NCI-H1436 treated with DMSO at 0.1 percent for 48 hours (cell line): ENCODE measurements around the gene RAP1GAP.

Experiments
- DNase-seq: peaks from one replicate; lab custom pipeline; 2025; lab: John Stamatoyannopoulos, UW

RAP1GAP gene

DNA sequence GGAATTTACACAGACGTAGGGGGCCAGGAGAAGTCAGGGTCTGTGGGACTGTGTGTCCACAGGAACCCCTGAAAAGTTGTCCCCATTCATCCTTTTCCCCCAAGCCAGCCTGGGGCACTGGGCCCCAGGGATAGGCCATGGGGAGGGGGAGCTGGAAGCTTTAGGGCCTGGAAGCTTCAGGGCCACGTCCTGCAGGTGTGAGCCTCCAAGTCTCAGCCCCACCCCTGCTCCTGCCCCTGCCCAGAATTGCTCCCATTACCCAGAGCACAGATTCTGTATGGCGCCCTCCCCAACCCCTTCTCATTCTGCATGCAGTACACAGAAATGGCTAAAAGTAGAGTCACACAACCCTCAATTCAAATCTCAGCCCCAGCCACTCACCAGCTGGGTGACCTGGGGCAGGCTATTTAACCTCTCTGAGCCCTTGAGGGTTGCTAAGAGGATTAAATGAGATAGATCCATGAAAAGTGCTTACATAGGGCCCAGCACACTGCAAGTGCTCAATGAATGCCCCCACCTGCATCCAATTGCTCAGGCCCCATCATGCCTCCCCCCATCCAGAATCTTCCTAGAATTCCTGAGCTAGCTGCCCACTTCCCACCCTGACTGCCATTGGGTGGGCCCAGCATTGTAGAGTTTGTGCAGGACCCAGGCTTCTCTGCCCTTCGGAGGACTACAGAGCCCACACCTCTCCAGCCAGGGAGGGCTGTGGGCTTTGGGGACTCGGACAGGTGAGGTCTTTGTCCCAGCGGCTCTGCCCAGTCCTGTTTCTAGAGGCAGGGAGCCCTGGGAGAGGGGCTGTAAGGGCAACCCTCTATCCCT is 6.5 kb downstream of the RAP1GAP start:
- no peak for DNase-seq

DNA sequence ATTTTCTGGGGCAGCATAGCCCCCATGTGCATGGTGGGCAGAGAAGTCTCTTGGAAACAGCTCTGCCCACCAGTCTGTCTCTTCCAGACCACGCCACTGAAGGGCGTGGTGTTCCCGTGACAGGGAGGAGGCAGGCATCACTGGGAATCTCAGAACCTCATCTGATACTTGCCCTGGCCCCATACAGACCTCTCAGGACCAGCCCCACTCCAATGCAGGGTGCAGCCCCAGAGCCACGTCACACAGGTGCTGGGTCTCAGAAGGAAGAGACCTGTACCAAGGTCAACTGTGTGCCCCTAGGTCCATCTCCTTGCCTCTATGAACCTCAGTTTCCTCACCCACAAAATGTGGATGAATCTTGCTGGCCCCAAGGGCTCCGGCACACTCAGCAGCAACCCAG is 7.3 kb downstream of the RAP1GAP start:
- no peak for DNase-seq

DNA sequence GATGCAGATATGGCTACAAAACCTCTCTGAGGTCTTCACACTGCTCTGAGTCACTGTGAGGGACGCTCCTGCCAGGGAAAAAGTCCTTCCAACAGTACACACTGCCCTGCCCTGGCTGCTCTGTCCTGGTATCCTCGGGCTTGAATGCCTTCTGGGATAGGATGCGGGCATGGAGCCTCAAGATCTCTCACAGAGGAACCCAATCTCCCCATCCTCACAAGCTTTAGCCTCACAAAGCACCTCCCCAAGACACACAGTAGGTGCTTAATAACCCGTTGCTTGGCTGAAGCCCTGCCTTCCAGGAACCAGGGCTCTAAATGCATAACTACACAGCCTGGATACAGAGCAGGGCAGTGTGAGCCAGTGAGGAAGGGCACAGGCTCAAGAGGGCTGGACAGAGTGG is 9.2 kb downstream of the RAP1GAP start:
- DNase-seq = no peak

DNA sequence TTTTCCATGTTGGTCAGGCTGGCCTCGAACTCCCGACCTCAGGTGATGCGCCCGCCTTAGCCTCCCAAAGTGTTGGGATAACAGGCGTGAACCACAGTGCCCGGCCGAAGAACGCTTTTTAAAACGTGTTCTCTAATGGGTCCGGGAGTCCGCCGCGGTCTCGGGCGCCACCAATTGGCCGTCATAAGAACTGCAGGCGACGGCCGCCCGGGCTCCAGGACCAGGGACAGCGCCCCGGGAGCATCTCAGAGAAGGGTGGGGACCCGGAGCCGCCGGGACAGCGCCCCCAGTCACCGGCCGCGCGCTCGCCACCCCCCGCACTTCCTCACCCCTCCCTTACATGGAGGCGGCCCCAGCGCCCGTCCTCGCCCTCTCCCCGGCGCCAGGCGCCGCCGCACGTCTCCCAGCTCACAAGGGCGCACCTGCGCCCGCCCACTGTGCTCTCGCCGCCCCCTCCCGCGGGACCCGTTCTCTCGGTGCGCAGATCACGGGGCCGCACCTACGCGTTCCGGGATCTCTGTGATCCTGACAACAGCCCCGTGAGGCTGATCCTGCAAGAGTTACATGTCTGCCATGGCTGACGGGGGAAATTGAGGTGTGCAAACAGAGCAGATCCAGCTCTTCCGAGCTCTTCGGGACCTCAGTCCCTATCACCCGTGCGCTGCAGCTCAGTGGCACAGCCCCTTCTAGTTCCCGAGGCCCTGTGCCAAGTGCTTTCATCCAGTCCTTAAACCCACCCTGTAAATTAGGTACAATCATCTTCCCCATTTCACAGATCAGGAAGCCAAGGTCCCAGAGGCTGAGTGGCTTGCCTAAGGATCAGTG is 9.8 kb downstream of the RAP1GAP start:
- peak; percentile 29 for DNase-seq

DNA sequence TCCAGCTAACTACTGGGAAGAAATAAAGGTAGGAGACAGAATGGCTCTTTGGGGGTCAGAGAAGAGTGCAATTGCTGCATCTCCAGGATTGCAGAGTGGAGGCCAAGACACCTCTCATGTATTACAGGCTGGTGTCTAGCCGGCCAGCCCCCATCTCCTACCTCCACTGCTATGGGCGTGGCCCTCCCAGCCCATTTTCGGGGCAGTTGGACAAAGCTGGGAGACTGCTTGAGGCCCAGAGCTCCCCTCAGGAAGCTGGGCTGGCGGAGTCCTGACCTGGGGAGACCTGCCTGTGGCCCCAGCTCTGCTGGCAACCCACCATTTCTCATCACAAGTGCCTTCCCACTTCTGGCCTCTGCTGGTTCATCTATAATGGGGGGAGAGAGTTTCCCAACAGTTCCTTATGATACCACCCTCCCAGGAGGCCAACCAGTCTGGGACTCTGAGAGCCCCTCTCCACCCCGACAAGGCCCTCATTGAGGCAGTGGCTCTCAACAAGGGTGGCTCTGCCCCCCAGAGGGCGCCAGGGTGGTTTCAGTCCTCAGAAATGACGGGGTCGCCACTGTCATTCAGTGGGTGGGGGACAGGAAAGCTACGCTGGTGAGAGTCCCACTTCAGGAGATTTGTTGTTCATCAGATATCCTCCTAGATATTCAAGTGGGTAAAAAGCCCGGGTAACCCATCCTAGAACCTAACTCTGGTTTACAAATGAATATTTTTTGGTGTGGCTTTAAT is 11.5 kb downstream of the RAP1GAP start:
- no peak for DNase-seq

DNA sequence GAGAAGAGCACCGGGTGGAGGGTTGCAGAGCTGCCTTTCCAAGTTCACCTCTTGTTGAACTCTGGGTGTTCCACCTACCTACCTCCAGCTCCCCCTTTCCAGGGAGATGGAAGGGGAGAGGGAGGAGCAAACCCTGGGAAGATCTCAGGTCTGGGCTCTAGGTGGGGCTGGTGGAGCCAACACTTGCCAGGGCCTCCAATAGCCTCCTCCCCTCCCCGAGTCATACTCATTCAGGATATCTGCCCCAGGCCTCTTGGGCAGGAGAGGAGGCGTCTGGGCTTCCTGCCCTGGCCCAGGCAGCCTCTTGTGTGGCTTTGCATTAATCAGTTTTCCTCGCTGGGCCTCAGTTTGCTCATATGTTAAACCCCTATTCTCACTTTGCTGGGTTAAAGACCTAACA is 13.4 kb downstream of the RAP1GAP start:
- no peak for DNase-seq

DNA sequence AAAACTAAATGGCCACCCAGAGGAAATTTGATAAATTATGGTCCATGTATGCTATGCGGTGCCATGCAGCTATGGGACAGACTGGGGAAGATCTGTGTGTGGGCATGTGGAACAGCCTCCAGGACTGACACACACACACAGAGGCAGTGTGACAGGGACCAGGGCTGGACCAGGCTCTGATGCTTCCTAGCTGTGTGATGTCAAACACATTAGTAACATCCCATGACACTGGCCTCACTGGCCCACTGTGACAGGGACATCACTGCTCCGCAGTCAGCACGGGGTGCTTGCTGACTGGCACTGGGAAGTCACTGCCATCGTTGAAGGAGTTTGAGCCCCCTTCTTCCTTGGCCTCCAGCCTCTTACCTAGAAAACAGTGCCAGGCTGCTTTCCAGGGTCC is 13.9 kb downstream of the RAP1GAP start:
- no peak for DNase-seq

DNA sequence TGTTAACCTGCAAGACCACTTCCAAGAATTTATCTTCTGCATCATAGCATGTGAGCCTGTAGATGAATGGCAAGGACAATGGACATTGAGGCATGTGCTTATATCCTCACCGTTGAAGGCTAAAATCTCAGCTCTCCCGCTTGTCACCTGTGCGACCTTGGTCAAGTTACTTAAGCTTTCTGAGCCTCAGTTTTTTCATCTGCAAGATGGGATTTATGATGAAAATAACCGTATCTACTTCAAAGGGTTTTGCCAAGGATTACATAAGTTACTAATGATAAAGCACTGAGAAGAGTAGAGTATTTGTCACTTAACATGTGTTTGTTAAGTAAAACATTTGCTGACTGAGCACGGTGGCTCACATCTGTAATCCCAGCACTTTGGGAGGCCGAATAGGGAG is 14.9 kb downstream of the RAP1GAP start:
- DNase-seq = no peak

DNA sequence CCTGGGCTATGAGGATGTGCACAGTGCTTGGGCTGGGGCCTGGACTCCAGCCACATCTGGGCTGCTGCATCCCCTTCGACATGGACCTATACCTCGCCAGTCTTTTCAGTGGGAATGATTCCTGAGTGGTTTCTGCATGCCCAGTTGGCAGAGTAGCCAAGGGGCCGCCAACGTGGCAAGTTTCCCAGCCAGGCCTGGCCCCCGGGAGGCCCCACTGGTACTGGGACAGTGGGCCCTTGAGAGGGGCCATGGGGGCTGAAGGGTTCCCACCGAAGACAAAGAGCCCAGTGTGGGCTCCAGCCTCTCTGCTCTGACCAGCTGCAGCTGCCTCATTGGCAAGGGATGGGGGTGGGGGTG is 15.4 kb downstream of the RAP1GAP start:
- no peak for DNase-seq

DNA sequence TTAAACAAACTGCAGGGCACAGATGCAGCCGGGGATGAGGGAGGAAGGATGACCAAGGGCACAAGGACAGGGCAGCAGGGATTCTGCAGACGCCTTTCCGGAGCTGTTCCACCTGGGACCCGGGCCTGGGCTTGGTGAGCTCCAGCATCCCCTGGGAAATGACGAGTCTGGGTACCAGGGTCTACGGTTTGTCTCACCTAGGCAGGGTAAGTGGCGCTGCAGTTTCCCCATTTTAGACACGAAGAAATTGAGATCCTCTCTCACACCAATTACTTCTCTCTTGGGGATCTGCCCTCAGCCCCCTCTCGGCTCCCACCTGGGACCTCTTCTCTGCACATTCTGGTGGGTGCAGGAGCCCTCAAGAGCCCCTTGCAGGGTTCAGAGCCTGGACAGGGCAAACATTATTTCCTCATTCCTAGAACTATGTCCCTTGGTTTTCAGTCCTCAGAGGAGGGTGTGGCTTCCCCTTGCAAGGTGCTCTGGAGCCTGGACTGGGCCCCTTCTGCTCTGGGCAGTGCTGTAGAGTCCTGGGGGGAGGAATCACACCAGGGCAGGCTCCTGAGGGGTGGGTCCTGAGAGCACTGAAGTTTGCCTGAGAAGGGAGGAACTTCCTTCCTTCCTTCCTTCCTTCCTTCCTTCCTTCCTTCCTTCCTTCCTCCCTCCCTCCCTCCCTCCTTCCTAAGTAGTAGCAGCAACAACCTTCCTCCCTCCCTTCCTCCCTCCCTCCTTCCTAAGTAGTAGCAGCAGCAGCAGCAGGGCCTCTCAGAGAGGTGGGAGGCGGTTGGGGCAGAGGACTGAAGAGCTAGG is 16.0 kb downstream of the RAP1GAP start:
- no peak for DNase-seq

DNA sequence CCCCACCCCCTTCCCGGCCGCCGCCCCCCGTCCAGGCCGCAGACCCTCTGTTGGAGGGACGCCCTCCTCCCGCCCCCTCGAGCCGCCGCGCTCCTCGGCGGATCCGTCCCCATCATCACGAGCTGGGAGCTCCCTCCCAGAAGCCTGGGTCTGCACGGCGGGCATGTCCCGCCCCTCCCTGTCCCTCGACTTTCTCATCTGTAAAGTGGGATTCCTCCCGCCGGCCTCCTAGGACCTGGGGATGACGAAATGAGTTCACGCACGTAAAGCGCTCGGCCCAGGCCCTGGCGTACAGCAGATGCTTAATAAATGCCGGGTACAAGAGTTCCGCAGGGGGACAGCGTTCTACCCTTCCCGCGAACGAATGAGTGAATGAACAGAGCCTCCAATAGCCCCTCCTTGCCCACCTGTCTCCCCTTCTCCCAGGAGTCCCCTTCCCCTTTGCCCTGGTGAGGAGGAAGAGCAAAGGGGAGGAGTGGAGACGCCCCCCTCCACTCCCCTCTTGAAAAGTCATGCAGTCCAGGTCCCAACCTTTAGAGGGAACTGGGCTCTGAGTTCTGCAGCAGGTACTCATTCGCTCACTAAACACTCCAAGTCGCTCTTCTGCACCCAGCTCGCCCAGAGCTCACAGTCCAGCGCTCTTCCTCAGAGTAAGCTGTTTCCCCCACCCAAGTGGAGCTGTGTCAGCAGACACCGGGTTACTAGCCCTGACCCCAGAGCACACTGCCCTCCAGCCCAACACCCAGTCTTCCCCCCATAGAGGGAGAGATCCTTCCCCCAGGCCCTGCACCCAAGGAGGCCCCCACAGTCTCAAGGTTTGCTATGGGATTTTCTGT is 16.8 kb downstream of the RAP1GAP start:
- no peak for DNase-seq

DNA sequence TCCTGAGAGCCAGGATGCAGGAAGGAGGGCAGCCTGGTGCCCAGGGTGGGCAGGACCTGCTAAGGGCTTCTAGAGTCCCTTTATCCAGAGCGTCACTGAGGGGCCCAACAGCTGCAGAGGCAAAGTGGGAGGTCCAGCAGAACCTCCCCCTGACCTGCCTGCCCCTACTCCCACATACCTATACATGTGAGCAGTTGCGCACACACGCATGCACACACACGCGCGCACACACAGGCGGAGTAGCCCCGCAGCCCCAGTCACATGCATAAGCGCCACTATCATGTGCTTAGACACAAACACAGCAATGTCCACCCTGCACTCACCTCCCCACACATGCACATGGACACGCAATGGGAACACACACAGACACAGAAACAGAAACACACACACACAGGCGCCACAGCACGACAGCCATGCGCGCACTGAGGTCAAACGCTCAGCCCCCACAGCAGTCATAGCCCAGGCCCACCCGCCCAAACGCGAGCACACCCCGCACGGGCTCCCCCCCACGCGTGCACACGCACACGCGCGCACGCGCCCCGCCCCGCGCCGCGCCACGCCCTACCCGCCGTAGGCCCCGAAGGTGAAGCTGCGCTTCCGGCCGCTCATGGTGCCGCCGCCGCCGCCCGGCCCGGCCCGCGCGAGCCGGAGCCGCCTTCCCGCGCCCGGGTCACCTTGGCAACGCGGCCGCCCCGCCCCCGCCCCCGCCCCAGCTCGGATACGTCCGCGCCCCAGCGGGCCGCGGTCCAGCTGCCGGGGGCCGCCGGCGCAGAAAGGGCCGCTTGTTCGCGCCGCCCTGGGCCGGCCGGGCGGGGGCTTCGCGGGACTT is 17.7 kb downstream of the RAP1GAP start:
- DNase-seq = no peak

DNA sequence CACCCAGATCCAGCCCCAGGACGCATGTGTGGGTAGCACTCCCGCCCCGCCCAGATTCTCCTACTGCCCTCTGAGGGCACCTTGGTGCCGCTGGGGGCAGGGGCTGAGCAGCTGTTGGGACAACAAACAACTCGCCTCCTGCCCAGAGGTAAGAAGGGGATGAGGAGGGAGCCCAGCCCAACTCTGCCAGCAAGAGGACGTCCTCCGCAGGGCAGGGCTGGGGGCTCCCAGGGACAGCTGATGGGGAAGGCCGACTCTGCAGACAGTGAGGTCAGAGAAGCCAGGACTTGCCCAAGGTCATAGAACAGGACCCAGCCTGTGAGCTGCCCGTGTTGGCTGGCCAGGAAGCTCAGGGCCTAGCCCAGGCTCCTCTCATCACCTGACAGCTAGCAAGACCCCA is 18.8 kb downstream of the RAP1GAP start:
- DNase-seq = no peak

DNA sequence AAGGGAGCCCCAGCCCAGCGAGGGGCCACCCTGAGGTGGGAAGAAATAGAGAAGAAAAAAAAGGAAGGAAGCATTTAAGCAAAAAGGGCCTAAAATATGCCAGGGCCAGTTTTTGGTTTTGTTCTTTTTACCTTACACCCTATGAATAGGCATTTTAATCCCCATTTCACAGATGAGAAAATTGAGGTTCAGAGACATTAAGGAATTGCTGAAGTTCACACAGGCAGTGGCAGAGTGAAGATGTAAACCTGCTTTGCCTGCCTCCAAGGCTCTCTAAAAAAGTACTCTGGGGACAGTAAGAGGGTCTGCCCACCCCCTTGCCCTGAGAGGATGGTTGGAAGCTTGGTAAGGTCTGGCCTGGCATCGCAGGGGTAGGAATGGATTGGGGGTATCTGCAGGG is 19.8 kb downstream of the RAP1GAP start:
- no peak for DNase-seq

DNA sequence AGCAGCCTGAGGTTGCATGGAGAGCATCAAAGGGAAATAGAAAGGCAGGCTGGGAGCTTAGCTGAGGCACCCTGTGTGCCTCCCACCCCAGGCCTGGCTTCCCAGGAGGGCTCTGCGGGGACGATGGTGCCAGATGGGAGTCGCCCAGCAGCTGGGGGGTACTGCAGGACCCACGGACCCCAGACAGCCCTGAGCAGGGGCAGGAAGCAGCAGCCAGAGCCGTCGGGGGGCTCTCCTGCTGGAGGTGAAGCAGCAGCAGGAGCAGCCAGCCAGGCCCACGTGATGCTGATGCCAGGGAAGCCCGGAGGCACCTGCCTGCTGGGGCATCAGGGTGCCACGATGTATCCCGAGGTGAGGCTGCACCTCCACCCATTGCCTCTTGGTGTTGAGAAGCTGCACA is 20.4 kb downstream of the RAP1GAP start:
- DNase-seq = no peak

DNA sequence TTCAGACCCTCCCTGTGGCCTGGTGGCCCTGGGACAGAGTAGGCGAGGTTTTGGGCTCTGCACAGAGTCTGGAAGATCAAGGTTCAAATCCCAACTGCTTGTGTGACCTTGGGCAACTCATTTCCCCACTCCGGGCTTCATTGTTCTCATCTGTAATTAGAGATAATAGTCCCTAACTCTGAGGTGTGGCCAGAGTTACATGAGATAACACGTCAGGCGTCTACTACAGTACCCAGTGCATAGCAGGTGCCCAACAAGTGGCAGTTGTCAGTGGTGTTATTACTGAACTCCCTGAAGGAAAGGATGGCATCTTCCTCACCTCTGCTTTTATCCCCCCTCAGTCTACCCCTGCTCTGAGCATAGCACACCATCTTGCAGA is 20.8 kb downstream of the RAP1GAP start:
- DNase-seq = no peak

DNA sequence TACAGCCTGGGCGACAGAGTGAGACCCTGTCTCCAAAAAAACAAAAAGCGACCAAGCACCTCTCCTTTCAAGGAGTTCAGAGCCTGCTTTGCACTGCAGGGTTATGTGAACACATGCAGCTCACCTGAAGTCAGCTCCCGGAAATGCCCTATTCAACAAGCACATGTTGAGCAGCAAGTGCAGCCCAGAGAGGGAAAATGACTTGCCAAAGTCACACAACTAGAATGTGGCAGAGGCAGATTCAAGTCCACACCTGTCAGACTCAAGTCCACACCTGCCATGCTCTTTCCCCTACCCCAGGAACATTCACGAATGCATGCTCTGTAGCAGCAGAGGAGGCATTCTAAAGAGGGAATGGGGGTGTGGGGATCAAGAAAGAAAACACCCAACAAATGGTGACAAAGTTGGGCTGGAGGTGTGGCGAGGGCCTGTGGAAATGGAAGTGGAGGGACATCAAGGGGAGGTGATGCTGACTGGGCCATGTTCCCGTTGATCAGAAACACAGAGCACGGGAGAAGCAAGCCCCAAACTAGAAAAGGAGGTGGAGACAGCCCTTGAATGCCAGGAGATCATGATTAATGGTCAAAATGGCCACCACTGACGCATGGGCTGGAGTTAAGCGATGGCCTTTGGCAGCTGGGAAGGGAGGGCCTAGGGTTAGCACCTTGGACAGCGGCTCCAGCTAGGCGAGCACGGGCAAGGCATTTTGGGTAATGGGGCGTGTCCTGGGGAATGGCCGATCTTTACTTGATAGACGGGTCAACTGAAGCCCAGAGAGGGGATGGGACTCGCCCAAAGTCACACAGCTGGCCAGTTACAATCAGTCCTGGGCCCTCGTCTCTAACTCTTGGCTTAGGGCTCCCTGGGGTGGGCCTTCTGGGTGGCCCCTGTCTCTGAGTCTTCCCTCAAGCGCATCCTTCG is 21.5 kb downstream of the RAP1GAP start:
- DNase-seq = no peak

DNA sequence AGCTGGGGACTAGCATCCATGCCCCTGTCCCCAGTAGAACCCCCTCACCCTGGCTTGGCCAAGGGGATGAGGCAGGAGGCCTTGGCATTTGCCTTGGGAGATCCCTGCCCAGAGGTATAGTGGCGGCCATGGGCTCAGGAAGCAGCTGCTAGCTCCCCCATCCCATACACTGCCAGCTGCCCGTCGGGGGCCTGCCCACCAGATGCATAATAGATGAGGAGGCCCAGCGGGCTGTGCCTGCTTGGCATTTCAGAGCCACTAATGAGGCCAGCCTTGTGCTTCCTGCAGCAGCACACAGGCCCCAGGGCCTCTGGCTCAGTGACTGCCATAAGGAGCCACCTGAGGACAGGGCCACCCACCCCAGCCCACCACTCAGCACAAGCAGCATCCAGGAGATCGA is 23.6 kb downstream of the RAP1GAP start:
- DNase-seq = no peak

DNA sequence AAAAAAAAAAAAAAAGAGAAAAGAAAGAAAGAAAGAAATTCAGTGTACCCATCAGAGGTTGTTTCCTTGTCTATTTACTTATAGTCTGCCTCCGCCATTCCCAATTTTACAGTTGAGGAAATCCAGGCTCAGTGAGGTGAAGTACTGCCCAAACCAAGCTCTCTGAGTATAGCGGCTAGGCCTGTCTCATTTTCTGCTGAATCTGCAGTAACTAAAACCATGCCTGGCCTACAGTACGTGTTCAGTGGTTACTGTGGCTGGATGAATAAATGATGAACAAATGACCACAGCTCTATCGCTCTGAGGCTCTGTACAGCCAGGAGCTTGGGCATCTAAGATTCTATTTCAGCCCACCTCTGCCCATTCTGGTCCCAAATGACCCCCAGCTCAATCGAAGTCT is 24.3 kb downstream of the RAP1GAP start:
- no peak for DNase-seq
